Endometrial microvascular endothelial cells (primary cell): Measurements from ENCODE around the gene SFN. TPM values are rescaled to one million over a fixed set of nuclear protein-coding genes. Genes with fewer than 3 reads are reported as not detected.

Experiments used
- in situ Hi-C: cut with HindIII; loops from 2 replicates; pipeline ENCODE4 v1.10.0; 2017; ENCODE audit warnings: low sequenced_read_pairs, low pct_unique_long_range_greater_than_20kb; ENCODE audit errors: inconsistent ontology term
- total RNA-seq: library from RNA; depleted of rRNA; stranded (reverse); fragments of >200 nt; gene quantifications from one replicate; pipeline ENCODE4 v1.2.3, GENCODE V29; 2015; ENCODE audit errors: inconsistent ontology term

The SFN gene
- total RNA-seq, 1 donor from 2014 or later: 3.1 TPM

GRCh38 chr1:26900815-26901511, 38.0 kb downstream of the SFN start:
- in situ Hi-C loops: no loop called here

- in situ Hi-C loops: no loop called here
These were observed 44.3 kb downstream of the SFN start for GRCh38 chr1:26907071-26907917.

- in situ Hi-C loops: no loop called here
These were observed 47.0 kb downstream of the SFN start for GRCh38 chr1:26909951-26910342.

GRCh38 chr1:26910343-26911160, 47.6 kb downstream of the SFN start:
- in situ Hi-C loops: no loop called here

- in situ Hi-C loops: no loop called here
These were observed 48.6 kb downstream of the SFN start for GRCh38 chr1:26911399-26912146.

- in situ Hi-C loops: no loop called here
These were observed 49.2 kb downstream of the SFN start for GRCh38 chr1:26912147-26912490.

- in situ Hi-C loops: no loop called here
These were observed 50.4 kb downstream of the SFN start for GRCh38 chr1:26913389-26913753.

Other genes with a start within 250 kb of the SFN start
- 28.4 TPM for gene ARID1A, start 167.1 kb upstream of the SFN start, total RNA-seq
- gene PIGV, start 75.2 kb upstream of the SFN start, total RNA-seq: 4.9 TPM
- gene ZDHHC18, start 36.5 kb upstream of the SFN start, total RNA-seq: 15.5 TPM
- 9.0 TPM for gene GPN2, start 27.1 kb downstream of the SFN start, total RNA-seq
- 12.4 TPM for gene GPATCH3, start 37.3 kb downstream of the SFN start, total RNA-seq
- not detected for gene NR0B2, start 50.8 kb downstream of the SFN start, total RNA-seq
- 84.0 TPM for gene NUDC, start 58.6 kb downstream of the SFN start, total RNA-seq
- not detected for gene KDF1, start 97.3 kb downstream of the SFN start, total RNA-seq
- gene TRNP1, start 130.5 kb downstream of the SFN start, total RNA-seq: 49.9 TPM
- gene TENT5B, start 149.7 kb downstream of the SFN start, total RNA-seq: 4.1 TPM